ENCODE results near the gene TMED9. TPM values are rescaled to one million over a fixed set of nuclear protein-coding genes. Genes with fewer than 3 reads are reported as not detected.
"Not testable (repeated sequence)": the region's sequence is repeated elsewhere in the genome, so short reads cannot be mapped to it uniquely, and the experiment has no call there.

The TMED9 gene
- total RNA-seq, 1 donor, result 90.7 TPM

- H3K4me3 ChIP-seq (ENCODE audit: low read depth, low read length), result no peak overlapping the region
- TF ChIP-seq, protein P1, sequence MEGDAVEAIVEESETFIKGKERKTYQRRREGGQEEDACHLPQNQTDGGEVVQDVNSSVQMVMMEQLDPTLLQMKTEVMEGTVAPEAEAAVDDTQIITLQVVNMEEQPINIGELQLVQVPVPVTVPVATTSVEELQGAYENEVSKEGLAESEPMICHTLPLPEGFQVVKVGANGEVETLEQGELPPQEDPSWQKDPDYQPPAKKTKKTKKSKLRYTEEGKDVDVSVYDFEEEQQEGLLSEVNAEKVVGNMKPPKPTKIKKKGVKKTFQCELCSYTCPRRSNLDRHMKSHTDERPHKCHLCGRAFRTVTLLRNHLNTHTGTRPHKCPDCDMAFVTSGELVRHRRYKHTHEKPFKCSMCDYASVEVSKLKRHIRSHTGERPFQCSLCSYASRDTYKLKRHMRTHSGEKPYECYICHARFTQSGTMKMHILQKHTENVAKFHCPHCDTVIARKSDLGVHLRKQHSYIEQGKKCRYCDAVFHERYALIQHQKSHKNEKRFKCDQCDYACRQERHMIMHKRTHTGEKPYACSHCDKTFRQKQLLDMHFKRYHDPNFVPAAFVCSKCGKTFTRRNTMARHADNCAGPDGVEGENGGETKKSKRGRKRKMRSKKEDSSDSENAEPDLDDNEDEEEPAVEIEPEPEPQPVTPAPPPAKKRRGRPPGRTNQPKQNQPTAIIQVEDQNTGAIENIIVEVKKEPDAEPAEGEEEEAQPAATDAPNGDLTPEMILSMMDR (IDR thresholded peaks at IDR 0.05; ENCODE audit: insufficient read depth, low read length), result no peak
- no peak for DNase-seq (ENCODE audit: low read depth)
These were observed 20.2 kb downstream of the TMED9 start for GRCh38 chr5:177612215-177612673.

- TF ChIP-seq, protein P1 (IDR thresholded peaks at IDR 0.05; ENCODE audit: insufficient read depth, low read length), result no peak
These were observed 28.6 kb downstream of the TMED9 start for GRCh38 chr5:177620560-177620959.

DNA sequence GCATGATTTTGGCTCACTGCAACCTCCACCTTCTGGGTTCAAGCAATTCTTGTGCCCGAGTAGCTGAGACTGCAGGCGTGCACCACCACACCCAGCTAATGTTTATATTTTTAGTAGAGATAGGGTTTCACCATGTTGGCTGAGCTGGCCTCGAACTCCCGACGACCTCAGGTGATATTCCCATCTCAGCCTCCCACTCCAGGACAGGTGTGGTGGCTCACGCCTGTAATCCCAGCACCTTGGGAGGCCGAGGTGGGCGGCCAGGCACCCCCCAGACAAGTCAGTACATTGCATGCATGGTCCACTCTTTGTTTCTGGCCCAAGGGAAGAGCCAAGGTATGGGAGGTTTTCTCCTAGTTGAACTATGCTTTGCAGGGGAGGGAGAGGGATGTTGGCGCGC lies 32.2 kb downstream of the TMED9 start:
- DNase-seq (ENCODE audit: low read depth); H3K4me3 ChIP-seq (ENCODE audit: low read depth, low read length): not testable (repeated sequence)

More at GRCh38 chr5:177620560-177620959, 28.6 kb downstream of the TMED9 start:
- no peak overlapping the region for H3K4me3 ChIP-seq (ENCODE audit: low read depth, low read length)
- DNase-seq (ENCODE audit: low read depth), result no peak

GRCh38 chr5:177630186-177630585 lies 38.2 kb downstream of the TMED9 start:
- not testable (repeated sequence) for DNase-seq (ENCODE audit: low read depth); H3K4me3 ChIP-seq (ENCODE audit: low read depth, low read length)

DNA sequence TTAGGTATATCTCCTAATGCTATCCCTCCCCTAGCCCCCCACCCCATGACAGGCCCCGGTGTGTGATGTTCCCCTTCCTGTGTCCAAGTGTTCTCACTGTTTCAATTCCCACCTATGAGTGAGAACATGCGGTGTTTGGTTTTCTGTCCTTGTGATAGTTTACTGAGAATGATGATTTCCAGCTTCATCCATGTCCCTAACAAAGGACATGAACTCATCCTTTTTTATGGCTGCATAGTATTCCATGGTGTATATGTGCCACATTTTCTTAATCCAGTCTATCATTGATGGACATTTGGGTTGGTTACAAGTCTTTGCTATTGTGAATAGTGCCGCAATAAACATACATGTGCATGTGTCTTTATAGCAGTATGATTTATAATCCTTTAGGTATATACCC lies 42.9 kb downstream of the TMED9 start:
- DNase-seq (ENCODE audit: low read depth); H3K4me3 ChIP-seq (ENCODE audit: low read depth, low read length): not testable (repeated sequence)

- DNase-seq (ENCODE audit: low read depth); H3K4me3 ChIP-seq (ENCODE audit: low read depth, low read length): not testable (repeated sequence)
These were observed 53.5 kb downstream of the TMED9 start for GRCh38 chr5:177645462-177645861.

Other genes with a start within 250 kb of the TMED9 start
- 116 and 190 TPM in 2 replicates for gene LMAN2, start 240.5 kb upstream of the TMED9 start, total RNA-seq (ENCODE audit: low replicate concordance)
- gene RGS14, start 234.3 kb upstream of the TMED9 start, total RNA-seq (ENCODE audit: low replicate concordance), result 3.1 and 28.9 TPM in 2 replicates
- gene SLC34A1, start 207.8 kb upstream of the TMED9 start, total RNA-seq (ENCODE audit: low replicate concordance), result not detected in 2 replicates
- not detected in 2 replicates for gene PFN3, start 191.5 kb upstream of the TMED9 start, total RNA-seq (ENCODE audit: low replicate concordance)
- gene F12, start 182.6 kb upstream of the TMED9 start, total RNA-seq (ENCODE audit: low replicate concordance), result 0.27 and 1.4 TPM in 2 replicates
- 9.3 and 15.7 TPM in 2 replicates for gene GRK6, start 165.5 kb upstream of the TMED9 start, total RNA-seq (ENCODE audit: low replicate concordance)
- gene PRR7, start 145.4 kb upstream of the TMED9 start, total RNA-seq (ENCODE audit: low replicate concordance), result 2.2 and 8.8 TPM in 2 replicates
- 151 and 188 TPM in 2 replicates for gene DBN1, start 118.6 kb upstream of the TMED9 start, total RNA-seq (ENCODE audit: low replicate concordance)
- 13.7 and 91.4 TPM in 2 replicates for gene PDLIM7, start 94.6 kb upstream of the TMED9 start, total RNA-seq (ENCODE audit: low replicate concordance)
- 0.99 and 1.3 TPM in 2 replicates for gene DOK3, start 82.4 kb upstream of the TMED9 start, total RNA-seq (ENCODE audit: low replicate concordance)
- 58.5 and 138 TPM in 2 replicates for gene DDX41, start 75.2 kb upstream of the TMED9 start, total RNA-seq (ENCODE audit: low replicate concordance)
- 13.7 and 20.2 TPM in 2 replicates for gene FAM193B, start 37.6 kb upstream of the TMED9 start, total RNA-seq (ENCODE audit: low replicate concordance)
- gene B4GALT7, start 7.9 kb downstream of the TMED9 start, total RNA-seq (ENCODE audit: low replicate concordance), result 16.8 and 21.5 TPM in 2 replicates
- not detected in 2 replicates for gene FAM153A, start 190.7 kb downstream of the TMED9 start, total RNA-seq (ENCODE audit: low replicate concordance)

Data from fibroblast of the aortic adventitia (primary cell).